ENCODE measurements around the gene ACOT4.

GRCh38 chr14:73589116-73589515, 2.6 kb upstream of the ACOT4 start:
- TF ChIP-seq, protein P1, sequence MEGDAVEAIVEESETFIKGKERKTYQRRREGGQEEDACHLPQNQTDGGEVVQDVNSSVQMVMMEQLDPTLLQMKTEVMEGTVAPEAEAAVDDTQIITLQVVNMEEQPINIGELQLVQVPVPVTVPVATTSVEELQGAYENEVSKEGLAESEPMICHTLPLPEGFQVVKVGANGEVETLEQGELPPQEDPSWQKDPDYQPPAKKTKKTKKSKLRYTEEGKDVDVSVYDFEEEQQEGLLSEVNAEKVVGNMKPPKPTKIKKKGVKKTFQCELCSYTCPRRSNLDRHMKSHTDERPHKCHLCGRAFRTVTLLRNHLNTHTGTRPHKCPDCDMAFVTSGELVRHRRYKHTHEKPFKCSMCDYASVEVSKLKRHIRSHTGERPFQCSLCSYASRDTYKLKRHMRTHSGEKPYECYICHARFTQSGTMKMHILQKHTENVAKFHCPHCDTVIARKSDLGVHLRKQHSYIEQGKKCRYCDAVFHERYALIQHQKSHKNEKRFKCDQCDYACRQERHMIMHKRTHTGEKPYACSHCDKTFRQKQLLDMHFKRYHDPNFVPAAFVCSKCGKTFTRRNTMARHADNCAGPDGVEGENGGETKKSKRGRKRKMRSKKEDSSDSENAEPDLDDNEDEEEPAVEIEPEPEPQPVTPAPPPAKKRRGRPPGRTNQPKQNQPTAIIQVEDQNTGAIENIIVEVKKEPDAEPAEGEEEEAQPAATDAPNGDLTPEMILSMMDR (IDR thresholded peaks at IDR 0.05), result no peak
- no peak for TF ChIP-seq POLR2A (IDR thresholded peaks at IDR 0.05)

All from stomach (tissue), 4 donors.